Measurements from ENCODE around the gene ADCY10.

The ADCY10 gene

GRCh38 chr1:167776151-167776550 is 137.8 kb downstream of the ADCY10 start:
- no peak for DNase-seq (ENCODE audit: low spot score)

- no peak for DNase-seq (ENCODE audit: low spot score)
These were observed 138.8 kb downstream of the ADCY10 start for GRCh38 chr1:167775178-167775577.

GRCh38 chr1:167774710-167775109 is 139.2 kb downstream of the ADCY10 start:
- DNase-seq (ENCODE audit: low spot score): no peak

GRCh38 chr1:167773516-167773915 is 140.4 kb downstream of the ADCY10 start:
- DNase-seq (ENCODE audit: low spot score): no peak

GRCh38 chr1:167772436-167772835 is 141.5 kb downstream of the ADCY10 start:
- DNase-seq (ENCODE audit: low spot score): no peak

GRCh38 chr1:167770127-167770526 is 143.8 kb downstream of the ADCY10 start:
- DNase-seq (ENCODE audit: low spot score): no peak

- no peak for DNase-seq (ENCODE audit: low spot score)
These were observed 146.2 kb downstream of the ADCY10 start for GRCh38 chr1:167767761-167768160.

- no peak for DNase-seq (ENCODE audit: low spot score)
These were observed 147.4 kb downstream of the ADCY10 start for GRCh38 chr1:167766538-167766937.

GRCh38 chr1:167765496-167765895 is 148.4 kb downstream of the ADCY10 start:
- no peak for DNase-seq (ENCODE audit: low spot score)

GRCh38 chr1:167764458-167765330 is 149.2 kb downstream of the ADCY10 start:
- no peak for DNase-seq (ENCODE audit: low spot score)

GRCh38 chr1:167763525-167764220 is 150.3 kb downstream of the ADCY10 start:
- DNase-seq (ENCODE audit: low spot score): peak; percentile 95

GRCh38 chr1:167762061-167762746 is 151.7 kb downstream of the ADCY10 start:
- no peak for DNase-seq (ENCODE audit: low spot score)

- DNase-seq (ENCODE audit: low spot score): no peak
These were observed 152.5 kb downstream of the ADCY10 start for GRCh38 chr1:167761400-167761799.

All from globus pallidus (tissue), 1 donor.